H1 (cell line): Measurements from ENCODE around the gene CORO7. TPM values are rescaled to one million over a fixed set of nuclear protein-coding genes. Genes with fewer than 3 reads are reported as not detected.

ENCODE experiments used
- ATF2 ChIP-seq: IDR thresholded peaks from 2 replicates; pipeline ENCODE4 v1.6.1; 2012; ENCODE audit warnings: low read length, inconsistent platforms
- GABPA ChIP-seq: IDR thresholded peaks from 2 replicates; pipeline ENCODE4 v1.6.1; 2011; ENCODE audit warnings: mild to moderate bottlenecking, low read length, moderate library complexity, borderline replicate concordance; ENCODE audit not compliant: insufficient read depth
- RNF2 ChIP-seq: fragments of 200-900, 300-1000 bp; sonication (generic); IDR thresholded peaks from 2 replicates; pipeline ENCODE4 v1.7.1; 2016; ENCODE audit warnings: borderline replicate concordance, low read depth, mild to moderate bottlenecking, antibody characterized with exemption, low read length; ENCODE audit not compliant: poor library complexity, severe bottlenecking; ENCODE audit errors: missing control alignments
- SP2 ChIP-seq: IDR thresholded peaks from 2 replicates; pipeline ENCODE4 v1.6.1; 2012; ENCODE audit warnings: mild to moderate bottlenecking, low read length, inconsistent platforms
- polyA plus RNA-seq, 7 experiments: library from polyadenylated mRNA; depleted of rRNA in 3 of 7; stranded (reverse) in 5 of 7; unstranded in 2 of 7; fragments of >200 nt in 5 of 7; fragments of 200-250 nt in 2 of 7; gene quantifications; 1 replicate in 5 of 7; 2 replicates in 1 of 7; 4 replicates in 1 of 7; pipeline versions ENCODE4 v1.2.1 to v1.2.3, GENCODE V29; 2011 to 2013; ENCODE audit warnings: missing spikeins in 2 of 7, mixed read lengths in 2 of 7
- total RNA-seq: library from RNA; stranded (reverse); fragmentation: NEBNext Ultra II Directional; extraction: Animal tissue kit (Norgen Biotek cat#: 25700); gene quantifications from 2 replicates; pipeline ENCODE4 v1.2.1, GENCODE V29; 2021

The CORO7 gene
- total and polyA plus RNA-seq, 2 of the 8 experiments (the other 6 are each of a cell fraction or from before 2014, with no cell fraction given) = 25.2 to 29.8 TPM

- TF ChIP-seq GABPA (no peak), RNF2 (no peak), ATF2 (no peak), SP2 (no peak)
- TF ChIP-seq, all 59 proteins: peak for 0
Observed at GRCh38 chr16:4433228-4433627, 16.8 kb upstream of the CORO7 start (continued).
